Muscle of back (tissue), 11 donors: ENCODE measurements around the gene ATG12. TPM values are rescaled to one million over a fixed set of nuclear protein-coding genes. Genes with fewer than 3 reads are reported as not detected.
"Not testable (repeated sequence)": the region's sequence is repeated elsewhere in the genome, so short reads cannot be mapped to it uniquely, and the experiment has no call there.

Source experiments
- DNase-seq, 3 donors: peaks; one replicate each; pipeline versions ENCODE4 v3.0.0 to v3.0.0-alpha.2; 2013
- polyA plus RNA-seq, 10 donors: library from polyadenylated mRNA; unstranded; fragments of 120-200 nt; gene quantifications; one replicate each; pipeline ENCODE4 v1.2.1, GENCODE V29; 2013; ENCODE audit not compliant: insufficient read length in 10 of 10

Gene ATG12
- polyA plus RNA-seq, 10 donors, result 40.2 to 72.7 (median 55.3) TPM

DNA sequence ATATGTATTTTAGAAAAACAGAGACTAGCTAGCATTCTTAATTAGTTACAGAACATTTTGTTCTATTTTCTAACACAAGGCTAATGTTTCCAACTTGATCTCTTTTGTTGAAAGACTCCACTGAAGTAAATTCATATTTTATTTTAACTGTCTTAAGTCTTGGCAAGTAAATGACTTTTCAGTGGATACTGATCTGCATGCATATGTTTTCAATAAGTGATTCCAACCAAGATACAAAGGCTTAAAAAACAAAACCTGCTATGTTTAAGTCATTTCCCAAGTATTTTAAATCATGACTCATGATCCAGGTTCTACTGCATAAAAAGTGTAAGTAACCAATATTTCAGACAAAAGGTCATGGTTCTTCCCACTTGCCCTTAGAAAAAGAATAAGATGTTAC lies 30.6 kb downstream of the ATG12 start:
- DNase-seq, result peak; percentile 46 to 78 (median 78)

DNA sequence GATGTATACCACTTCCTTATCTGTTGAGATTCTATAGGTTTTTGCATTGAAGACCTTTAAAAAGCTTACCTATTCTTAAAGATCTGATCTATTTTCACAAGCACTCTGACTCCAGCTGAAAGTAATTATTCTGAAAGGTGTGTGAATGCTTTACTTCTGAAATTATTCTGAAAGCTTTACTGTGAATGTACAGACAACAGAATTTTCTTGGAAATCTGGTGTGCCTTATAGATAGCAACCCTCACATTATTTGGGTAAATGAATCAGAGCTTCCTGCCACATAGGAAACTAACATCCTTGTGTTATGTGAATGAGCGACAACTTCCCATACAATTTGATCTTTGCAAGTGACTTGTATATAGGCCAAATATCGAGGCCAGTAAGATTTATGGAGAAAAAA lies 31.4 kb downstream of the ATG12 start:
- no peak for DNase-seq

DNA sequence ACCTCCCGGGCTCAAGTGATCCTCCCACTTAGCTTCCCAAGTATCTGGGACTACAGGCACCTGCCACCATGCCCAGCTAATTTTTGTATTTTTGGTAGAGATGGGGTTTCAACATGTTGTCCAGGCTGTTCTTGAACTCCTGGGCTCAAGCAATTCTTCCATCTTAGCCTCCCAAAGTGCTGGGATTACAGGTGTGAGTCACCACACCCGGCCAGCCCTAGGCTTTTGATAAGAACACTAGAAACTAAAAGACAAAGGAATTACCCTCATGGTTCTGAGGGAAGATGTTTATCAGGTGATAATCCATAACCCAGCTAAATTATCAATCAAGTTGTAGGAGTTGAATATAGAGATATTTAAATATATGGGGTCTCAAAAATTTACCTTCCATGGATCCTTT lies 33.3 kb downstream of the ATG12 start:
- DNase-seq, result not testable (repeated sequence)

DNA sequence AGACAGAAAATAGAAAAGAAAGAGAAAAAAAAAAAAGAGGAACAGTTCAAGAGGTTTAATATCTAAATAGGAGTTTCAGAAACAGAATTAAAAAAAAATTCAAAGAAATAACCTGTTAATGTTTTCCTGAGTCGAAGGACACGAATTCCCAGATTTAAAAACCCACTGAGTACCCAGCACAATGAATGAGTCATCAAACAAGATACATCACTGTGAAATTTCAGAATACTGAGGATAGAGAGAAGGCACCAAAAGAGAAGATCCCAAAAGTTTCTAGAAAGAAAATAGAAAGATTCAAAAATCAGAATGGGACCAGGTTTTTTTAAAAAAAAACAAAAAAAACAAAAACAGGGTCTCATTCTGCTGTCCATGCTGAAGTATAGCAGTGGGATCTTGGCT lies 33.7 kb downstream of the ATG12 start:
- DNase-seq, result no peak

DNA sequence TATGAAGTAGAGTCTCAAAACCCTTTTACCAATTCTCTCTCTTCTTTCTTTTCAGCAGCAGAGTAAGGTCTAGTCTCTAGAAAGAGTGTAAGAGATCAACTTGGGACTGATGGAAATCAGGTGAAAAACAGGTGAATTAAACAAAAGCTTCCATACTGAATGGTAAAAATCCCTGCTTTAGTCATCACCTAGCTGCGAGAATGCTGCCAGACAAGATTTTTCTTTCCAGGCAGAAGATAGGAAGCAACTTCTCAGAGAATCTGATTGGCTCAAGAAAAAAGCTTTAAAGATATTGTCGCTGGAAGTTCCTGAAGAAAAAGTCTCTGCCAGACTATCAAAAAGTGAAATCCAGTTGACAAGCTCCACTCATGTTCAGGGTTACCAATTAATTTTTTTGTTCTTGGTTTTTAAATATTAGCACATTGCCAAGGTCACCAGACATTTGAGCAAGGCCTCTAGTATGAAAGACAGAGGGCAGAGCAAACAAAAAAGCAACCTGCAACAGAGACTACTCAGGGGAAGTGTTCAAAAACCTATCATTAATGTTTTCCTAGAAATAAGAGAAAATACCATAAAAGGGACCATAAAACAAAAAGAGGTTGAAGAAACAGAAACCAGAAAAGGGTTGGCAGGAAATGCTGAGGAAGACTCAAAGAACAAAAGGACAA lies 34.2 kb downstream of the ATG12 start:
- no peak for DNase-seq

DNA sequence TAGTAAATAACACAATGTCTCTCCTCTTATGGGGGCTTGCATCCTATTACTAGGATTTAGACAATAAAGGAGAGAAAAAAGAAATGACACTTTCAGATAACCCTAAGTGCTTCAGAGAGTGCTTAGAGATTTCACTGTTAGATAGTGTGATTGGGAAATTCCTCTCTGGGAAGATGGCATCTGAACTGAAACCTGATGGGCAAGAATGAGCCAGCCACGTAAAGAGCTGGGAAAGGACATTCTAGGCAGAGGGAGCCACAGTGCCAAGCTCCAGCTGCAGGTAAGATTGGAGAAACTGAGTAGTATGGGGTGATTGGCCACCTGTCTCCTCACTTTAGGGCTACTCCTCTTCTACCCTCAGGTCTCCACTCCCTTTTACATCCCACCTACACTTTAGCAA lies 39.4 kb downstream of the ATG12 start:
- DNase-seq, result no peak

DNA sequence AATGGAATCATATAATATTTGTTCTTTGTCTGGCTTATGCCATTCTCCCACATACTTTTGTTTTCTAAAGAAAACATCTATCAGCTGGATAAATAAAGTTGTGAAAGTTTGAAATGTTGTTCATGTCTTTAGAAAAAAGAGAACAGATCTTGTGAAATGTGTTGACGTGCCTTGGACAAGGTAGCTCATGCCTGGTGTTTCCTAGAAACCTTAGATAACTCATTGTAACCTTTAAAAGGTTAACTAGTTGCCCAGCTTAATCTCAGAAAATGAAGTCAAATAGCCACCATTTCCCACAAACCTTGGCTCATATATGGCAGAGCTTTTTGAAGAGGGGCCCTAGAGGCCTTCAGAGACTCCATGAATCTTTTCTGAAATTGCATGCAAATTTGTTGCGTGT lies 40.2 kb downstream of the ATG12 start:
- DNase-seq, result no peak

DNA sequence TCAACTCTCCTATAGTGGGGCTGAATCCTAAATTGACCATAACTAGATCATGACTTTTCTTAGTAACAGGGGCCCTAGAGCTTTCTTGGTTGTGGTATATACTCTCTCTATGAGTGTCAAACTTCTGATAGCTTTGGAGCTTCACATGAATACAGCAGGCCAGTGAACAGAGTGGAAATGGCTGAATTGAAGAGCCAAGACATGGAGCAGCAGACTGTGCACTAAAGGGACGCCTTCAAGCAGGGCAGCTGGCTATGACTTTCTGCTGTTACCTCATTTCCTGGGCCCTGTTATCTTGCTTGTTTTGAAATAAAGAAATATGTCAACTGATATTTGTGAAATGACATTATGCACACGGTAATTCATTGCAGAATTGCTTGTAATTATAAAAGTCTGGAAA lies 41.3 kb downstream of the ATG12 start:
- no peak for DNase-seq

DNA sequence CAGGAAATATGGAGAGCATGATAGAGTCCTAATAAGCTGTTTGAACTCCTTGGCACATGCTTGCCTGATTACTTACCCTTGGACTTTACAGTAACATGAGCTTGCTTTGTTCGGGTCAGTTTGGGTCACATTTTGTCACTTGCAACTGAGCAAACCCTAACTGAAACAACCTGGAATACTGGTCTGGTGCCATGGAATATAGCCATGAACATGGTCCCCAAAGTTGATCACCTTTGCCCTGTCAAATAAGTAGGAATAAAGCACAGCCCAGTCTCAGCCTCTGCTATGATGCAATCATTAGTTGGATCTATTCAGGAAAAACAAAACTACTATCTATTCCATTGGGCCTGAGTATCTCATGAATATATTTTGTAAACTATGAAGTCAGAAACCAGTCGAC lies 43.1 kb downstream of the ATG12 start:
- peak in 1 of 3 donors; percentile 21 for DNase-seq

DNA sequence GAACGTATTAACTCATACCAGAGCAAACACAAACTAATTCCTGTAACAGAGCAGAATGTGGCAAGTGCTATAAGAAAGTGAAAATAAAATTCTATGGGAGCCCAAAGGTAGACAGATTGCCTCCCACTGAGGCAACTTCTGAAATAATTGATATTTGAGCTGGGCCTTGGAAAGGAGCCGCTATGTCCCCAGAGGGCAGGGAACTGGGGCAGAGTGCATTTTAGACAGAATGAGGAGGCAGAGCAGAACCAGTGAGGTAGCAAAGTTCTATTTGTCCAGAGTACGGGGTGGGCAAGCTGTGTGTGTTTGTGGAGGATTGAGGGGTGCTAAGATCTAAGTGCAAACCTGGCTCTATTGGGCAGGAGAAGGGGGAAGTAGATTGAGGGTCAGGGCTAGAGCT lies 44.7 kb downstream of the ATG12 start:
- no peak for DNase-seq

DNA sequence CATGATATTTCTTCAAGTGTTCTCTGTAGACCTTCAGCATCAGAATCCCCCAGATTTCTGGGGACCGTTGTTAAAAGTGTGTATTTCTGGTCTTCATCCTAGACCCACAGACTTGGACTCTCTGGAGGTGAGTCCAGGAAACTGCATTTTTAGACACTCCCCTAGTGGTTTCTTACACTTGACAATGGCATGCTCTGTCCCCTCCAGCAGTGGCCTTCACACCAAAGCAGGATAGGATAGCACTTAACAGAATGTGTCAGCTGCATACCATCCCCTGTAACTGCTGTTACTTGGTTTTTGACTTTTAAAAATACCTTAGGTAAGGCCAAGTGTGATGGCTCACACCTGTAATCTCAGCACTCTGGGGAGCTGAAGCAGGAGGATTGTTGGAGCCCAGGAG lies 45.7 kb downstream of the ATG12 start:
- DNase-seq, result no peak

DNA sequence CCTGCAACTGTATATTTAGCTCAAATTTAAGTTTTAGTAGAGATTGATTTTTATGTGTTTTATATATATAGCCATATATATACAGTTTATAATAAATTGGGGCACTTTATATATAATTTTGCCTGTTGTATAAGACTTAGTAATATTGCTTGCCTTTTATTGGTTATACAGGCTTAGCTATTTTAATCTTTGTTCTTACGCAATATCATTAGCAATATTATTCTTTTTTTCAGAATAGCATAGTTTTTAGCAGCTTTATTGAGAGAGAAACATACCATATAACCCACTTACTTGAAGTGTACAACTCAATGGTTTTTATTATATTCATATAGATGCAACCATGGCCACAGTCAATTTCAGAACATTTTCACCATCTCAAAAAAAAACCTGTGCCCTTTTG lies 52.9 kb downstream of the ATG12 start:
- no peak for DNase-seq

DNA sequence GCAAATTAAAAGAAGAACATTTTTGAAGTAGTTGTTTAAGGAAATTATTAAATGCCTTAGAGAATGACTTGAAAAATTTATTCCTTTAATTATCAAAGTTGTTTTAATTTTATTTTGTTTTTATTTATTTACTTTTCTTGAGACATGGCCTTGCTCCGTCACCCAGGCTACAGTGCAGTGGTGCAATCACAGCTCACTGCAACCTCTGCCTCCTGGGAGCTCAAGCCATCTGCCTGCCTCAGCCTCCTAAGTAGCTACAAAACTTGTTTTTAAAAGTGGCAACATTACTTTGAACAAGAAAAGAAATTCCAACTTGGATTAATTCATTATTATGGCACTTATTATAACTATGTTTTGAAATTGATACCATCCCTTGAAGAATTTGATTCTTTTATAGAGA lies 53.9 kb downstream of the ATG12 start:
- no peak for DNase-seq

DNA sequence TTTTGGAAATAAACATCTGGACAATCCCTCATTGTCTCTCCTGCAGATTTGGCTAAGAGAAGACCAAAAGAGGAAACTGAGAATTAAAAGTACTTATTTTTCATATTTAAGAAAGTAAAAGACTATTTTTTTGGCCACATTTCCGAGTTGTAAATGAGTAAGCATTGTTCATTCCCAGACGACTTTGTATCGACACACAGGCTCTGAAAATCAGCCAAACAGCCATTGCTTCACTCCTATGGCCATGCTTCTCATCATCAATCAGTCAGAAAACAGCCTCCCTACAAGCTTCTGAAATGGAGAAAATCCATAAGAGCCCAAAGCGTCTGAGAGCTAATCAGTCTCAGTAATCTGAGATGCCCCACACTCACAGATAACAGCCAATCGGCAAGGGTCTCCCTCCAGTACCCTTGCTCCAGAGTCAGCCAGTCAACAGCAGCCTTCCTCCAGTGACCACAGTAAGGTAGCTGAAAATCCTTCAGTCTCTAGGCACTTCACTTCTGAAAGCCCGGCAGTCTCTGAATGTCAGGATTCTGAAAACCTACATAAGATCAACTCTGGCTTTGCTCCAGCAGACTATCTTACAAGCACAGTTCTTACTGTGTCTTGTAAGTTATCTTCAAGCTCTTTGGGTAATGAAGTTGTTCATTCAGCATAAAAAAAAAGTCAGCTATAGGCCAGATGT lies 55.8 kb downstream of the ATG12 start:
- peak in 2 of 3 donors; percentile 57 to 76 for DNase-seq

DNA sequence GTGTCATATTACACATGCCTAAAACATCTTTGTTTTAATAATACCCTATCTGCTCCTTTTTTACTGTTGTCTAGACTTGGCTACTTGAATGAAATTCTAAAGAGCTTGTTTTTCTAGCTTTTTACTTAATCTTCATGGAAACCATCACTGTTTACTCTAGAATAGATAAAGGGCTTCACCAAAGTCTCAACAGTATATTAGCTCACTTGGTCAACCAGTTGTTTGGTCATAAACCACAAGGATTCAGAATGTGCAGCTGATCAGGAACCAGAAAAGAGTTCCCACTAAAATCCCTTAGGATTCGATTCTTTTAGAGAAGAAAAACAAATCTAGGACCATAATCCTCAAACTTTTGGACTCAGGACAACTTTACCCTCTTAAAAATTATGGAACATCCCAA lies 62.9 kb downstream of the ATG12 start:
- no peak for DNase-seq

Other genes with a start within 250 kb of the ATG12 start
- 10 to 100 TPM in 1 of 10 donors, 1 to 10 TPM in 9; 4.7 to 10.6 (median 6.8) TPM for gene TICAM2, start 239.1 kb downstream of the ATG12 start, polyA plus RNA-seq
- gene TMED7, start 215.5 kb downstream of the ATG12 start, polyA plus RNA-seq, result 10 to 100 TPM; 59.8 to 82.6 (median 70.4) TPM
- gene CDO1, start 24.9 kb downstream of the ATG12 start, polyA plus RNA-seq, result 10 to 100 TPM; 20.3 to 32.2 (median 22.1) TPM
- gene AP3S1, start 370 bp upstream of the ATG12 start, polyA plus RNA-seq, result 100 to 1,000 TPM in 9 of 10 donors, 10 to 100 TPM in 1; 99.7 to 168 (median 119) TPM
- gene LVRN, start 120.9 kb upstream of the ATG12 start, polyA plus RNA-seq, result 1 to 10 TPM; 1.6 to 9.7 (median 4.6) TPM
- under 1 TPM in 3 of 10 donors, not detected in 7; 0.09 to 0.19 (median 0.11) TPM for gene ARL14EPL, start 190.9 kb upstream of the ATG12 start, polyA plus RNA-seq
- gene COMMD10, start 243.5 kb upstream of the ATG12 start, polyA plus RNA-seq, result 10 to 100 TPM; 25.0 to 37.7 (median 30.8) TPM